ENCODE measurements around the gene SDK1. TPM values are rescaled to one million over a fixed set of nuclear protein-coding genes. Genes with fewer than 3 reads are reported as not detected.

The SDK1 gene
- total RNA-seq, 4 donors from 2014 or later: 1.3 to 5.0 (median 2.0) TPM

- Histone ChIP-seq H3K36me3 (no peaks in the 10 kb centered on the region), H3K9me3 (no peaks in the 10 kb centered on the region), H3K27me3 (no peaks in the 10 kb centered on the region), H3K27ac (no peak overlapping the region), H3K4me3 (replicated peaks in 1 of 3) (no peak overlapping the region), H3K4me1 (no peaks in the 10 kb centered on the region)
- no peak for TF ChIP-seq CTCF (IDR thresholded peaks at IDR 0.05)
- no peak for TF ChIP-seq POLR2A (IDR thresholded peaks at IDR 0.05)
- intact Hi-C loops (cut with DNase I): no loop called here
- WGBS, 2 donors: 94 to 95% methylated on average over 3 of the region's 3 CpGs
- DNase-seq: no peak
These were observed 420.4 kb downstream of the SDK1 start for GRCh38 chr7:3721422-3721821.

GRCh38 chr7:3722396-3722922, 421.4 kb downstream of the SDK1 start:
- intact Hi-C loops (cut with DNase I): no loop called here
- H3K4me3 ChIP-seq (replicated peaks in 1 of 3): no peak overlapping the region
- H3K27ac ChIP-seq: no peak overlapping the region
- WGBS, 2 donors: 18 to 27% methylated on average over 11 to 13 of the region's 13 CpGs
- no peaks in the 10 kb centered on the region for H3K36me3 ChIP-seq
- no peak for TF ChIP-seq CTCF (IDR thresholded peaks at IDR 0.05)
- TF ChIP-seq POLR2A (IDR thresholded peaks at IDR 0.05): no peak
- no peak for DNase-seq
- no peaks in the 10 kb centered on the region for H3K27me3 ChIP-seq
- H3K9me3 ChIP-seq: no peaks in the 10 kb centered on the region
- no peaks in the 10 kb centered on the region for H3K4me1 ChIP-seq

- no peak overlapping the region for H3K4me3 ChIP-seq (replicated peaks in 1 of 3)
- H3K36me3 ChIP-seq: no peaks in the 10 kb centered on the region
- no peaks in the 10 kb centered on the region for H3K9me3 ChIP-seq
- WGBS, 2 donors: 73 to 87% methylated on average over 12 of the region's 12 CpGs
- H3K27me3 ChIP-seq: no peaks in the 10 kb centered on the region
- TF ChIP-seq POLR2A (IDR thresholded peaks at IDR 0.05): no peak
- TF ChIP-seq CTCF (IDR thresholded peaks at IDR 0.05): no peak
- intact Hi-C loops (cut with DNase I): no loop called here
- no peak for DNase-seq
- no peak overlapping the region for H3K27ac ChIP-seq
- no peaks in the 10 kb centered on the region for H3K4me1 ChIP-seq
These were observed 424.4 kb downstream of the SDK1 start for GRCh38 chr7:3725155-3726059.

- WGBS, 2 donors: 68 to 78% methylated on average over 3 of the region's 3 CpGs
- Histone ChIP-seq H3K27me3 (no peaks in the 10 kb centered on the region), H3K4me3 (replicated peaks in 1 of 3) (no peak overlapping the region), H3K9me3 (no peaks in the 10 kb centered on the region), H3K36me3 (no peaks in the 10 kb centered on the region), H3K27ac (no peak overlapping the region), H3K4me1 (no peaks in the 10 kb centered on the region)
- TF ChIP-seq CTCF (IDR thresholded peaks at IDR 0.05): no peak
- TF ChIP-seq POLR2A (IDR thresholded peaks at IDR 0.05): no peak
- no peak for DNase-seq
- intact Hi-C loops (cut with DNase I): no loop called here
These were observed 429.2 kb downstream of the SDK1 start for GRCh38 chr7:3730276-3730675.

GRCh38 chr7:3732395-3733005, 431.4 kb downstream of the SDK1 start:
- H3K4me3 ChIP-seq (replicated peaks in 1 of 3): no peak overlapping the region
- H3K27me3 ChIP-seq: no peaks in the 10 kb centered on the region
- H3K27ac ChIP-seq: no peak overlapping the region
- no peaks in the 10 kb centered on the region for H3K4me1 ChIP-seq
- no peaks in the 10 kb centered on the region for H3K36me3 ChIP-seq
- TF ChIP-seq POLR2A (IDR thresholded peaks at IDR 0.05) (no peak), CTCF (IDR thresholded peaks at IDR 0.05) (no peak)
- no peak for DNase-seq
- H3K9me3 ChIP-seq: no peaks in the 10 kb centered on the region
- WGBS, 2 donors: 88 to 95% methylated on average over 9 of the region's 9 CpGs
- intact Hi-C loops (cut with DNase I): no loop called here
